Esophagus squamous epithelium (tissue), 4 donors: ENCODE measurements around the gene NEDD4L.

Experiments
- CTCF ChIP-seq, 6 experiments: fragments of 450-650 bp in 4 of 6; fragments of 200-600 bp in 2 of 6; sonication (generic) in 2 of 6; IDR thresholded peaks; one replicate each; pipeline ENCODE4 v1.5.1; 2016 to 2019; ENCODE audit warnings: antibody characterized with exemption in 6 of 6, mild to moderate bottlenecking in 4 of 6, moderate library complexity in 4 of 6
- POLR2A ChIP-seq, 4 donors: fragments of 450-650 bp; IDR thresholded peaks; one replicate each; pipeline ENCODE4 v1.6.1; 2017; ENCODE audit warnings: antibody characterized with exemption in 4 of 4, mild to moderate bottlenecking in 4 of 4, moderate library complexity in 3 of 4

- TF ChIP-seq CTCF (IDR thresholded peaks at IDR 0.05): no peak
- no peak for TF ChIP-seq POLR2A (IDR thresholded peaks at IDR 0.05)
Observed at GRCh38 chr18:58033216-58033615, 10.8 kb upstream of the NEDD4L start.
